GM19025 (cell line): ENCODE data around the gene DLST.
A peak's percentile ranks its signal among the peaks of the same experiment; 100 is the strongest.

Source experiments
- ATAC-seq: cut with Tn5 transposase; IDR thresholded peaks from one replicate; pipeline ENCODE4 v1.9.1; 2021; ENCODE audit warnings: mild to moderate bottlenecking, low read depth, moderate library complexity; ENCODE audit not compliant: unreplicated experiment

Gene DLST

GRCh38 chr14:74934476-74935359, 53.0 kb downstream of the DLST start:
- no peak for ATAC-seq

- no peak for ATAC-seq
Measured at GRCh38 chr14:74935360-74935680, 53.6 kb downstream of the DLST start.

GRCh38 chr14:74936151-74936550, 54.4 kb downstream of the DLST start:
- no peak for ATAC-seq

- no peak for ATAC-seq
Measured at GRCh38 chr14:74936731-74937130, 55.0 kb downstream of the DLST start.

GRCh38 chr14:74937171-74937570, 55.5 kb downstream of the DLST start:
- ATAC-seq = no peak

GRCh38 chr14:74938531-74939495, 57.1 kb downstream of the DLST start:
- ATAC-seq = no peak

GRCh38 chr14:74940956-74941565, 59.3 kb downstream of the DLST start:
- ATAC-seq = no peak

GRCh38 chr14:74941676-74942097, 60.0 kb downstream of the DLST start:
- peak; percentile 45 for ATAC-seq

GRCh38 chr14:74942181-74942580, 60.5 kb downstream of the DLST start:
- ATAC-seq = no peak

- ATAC-seq = no peak
Measured at GRCh38 chr14:74942608-74943007, 60.9 kb downstream of the DLST start.

- no peak for ATAC-seq
Measured at GRCh38 chr14:74945261-74945851, 63.6 kb downstream of the DLST start.

GRCh38 chr14:74945852-74946658, 64.3 kb downstream of the DLST start:
- peak; percentile 45 for ATAC-seq

GRCh38 chr14:74946659-74947281, 65.1 kb downstream of the DLST start:
- ATAC-seq = no peak

GRCh38 chr14:74947353-74948227, 65.9 kb downstream of the DLST start:
- ATAC-seq = no peak

GRCh38 chr14:74948228-74949175, 66.8 kb downstream of the DLST start:
- no peak for ATAC-seq

- ATAC-seq = no peak
Measured at GRCh38 chr14:74949191-74949601, 67.5 kb downstream of the DLST start.

- ATAC-seq = no peak
Measured at GRCh38 chr14:74949859-74950573, 68.3 kb downstream of the DLST start.
